ENCODE measurements around the gene MSH2.

GRCh38 chr2:47422016-47422415 is 19.1 kb downstream of the MSH2 start:
- TF ChIP-seq EZH2 (IDR thresholded peaks at IDR 0.05; ENCODE audit: borderline replicate concordance) = no peak
- no peak for TF ChIP-seq CTCF (IDR thresholded peaks at IDR 0.05; ENCODE audit: poor library complexity)
- TF ChIP-seq EZH2phosphoT487 (IDR thresholded peaks at IDR 0.05; ENCODE audit: low read depth, severe bottlenecking, unreplicated experiment) = no peak
